SU-DHL-6 (cell line): ENCODE measurements around the gene CXXC5.

ENCODE experiments used
- EZH2phosphoT487 ChIP-seq: fragments of 200-600 bp; sonication (generic), shearing (Covaris generic); conservative IDR thresholded peaks from 2 replicates; pipeline ENCODE4 v1.6.1; 2018; ENCODE audit warnings: mild to moderate bottlenecking, antibody characterized with exemption, low read length, moderate library complexity, mixed read lengths
- TF ChIP-seq, protein P1 (sequence below): fragments of 200-600 bp; sonication (generic); IDR thresholded peaks from one replicate; pipeline ENCODE4 v1.5.1; 2017; ENCODE audit warnings: antibody characterized with exemption, mild to moderate bottlenecking, low read length, moderate library complexity; ENCODE audit not compliant: insufficient read depth, poor library complexity, severe bottlenecking

DNA sequence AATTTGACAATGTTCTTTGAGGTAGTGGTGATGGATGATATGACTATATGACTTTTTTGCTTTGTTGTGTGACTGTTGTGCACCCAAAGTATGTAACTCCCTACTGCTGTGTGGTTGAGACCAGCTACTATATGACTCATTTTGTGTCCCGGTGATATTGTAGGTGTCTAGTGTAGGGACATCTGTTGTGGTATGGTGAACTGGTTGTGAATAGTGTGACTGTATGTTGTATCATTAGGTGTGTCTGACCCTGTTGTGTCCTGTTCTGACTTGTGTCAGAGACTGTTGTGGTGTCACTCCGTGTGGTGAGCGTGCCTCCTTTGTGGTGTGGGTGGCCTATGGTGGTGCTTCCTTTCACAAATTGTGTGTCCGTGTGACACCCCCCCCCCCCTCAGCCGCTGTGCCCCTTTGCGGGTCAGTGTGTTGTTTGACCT, 11.2 kb upstream of the CXXC5 start:
- TF ChIP-seq EZH2phosphoT487, result no peak
- TF ChIP-seq, protein P1, sequence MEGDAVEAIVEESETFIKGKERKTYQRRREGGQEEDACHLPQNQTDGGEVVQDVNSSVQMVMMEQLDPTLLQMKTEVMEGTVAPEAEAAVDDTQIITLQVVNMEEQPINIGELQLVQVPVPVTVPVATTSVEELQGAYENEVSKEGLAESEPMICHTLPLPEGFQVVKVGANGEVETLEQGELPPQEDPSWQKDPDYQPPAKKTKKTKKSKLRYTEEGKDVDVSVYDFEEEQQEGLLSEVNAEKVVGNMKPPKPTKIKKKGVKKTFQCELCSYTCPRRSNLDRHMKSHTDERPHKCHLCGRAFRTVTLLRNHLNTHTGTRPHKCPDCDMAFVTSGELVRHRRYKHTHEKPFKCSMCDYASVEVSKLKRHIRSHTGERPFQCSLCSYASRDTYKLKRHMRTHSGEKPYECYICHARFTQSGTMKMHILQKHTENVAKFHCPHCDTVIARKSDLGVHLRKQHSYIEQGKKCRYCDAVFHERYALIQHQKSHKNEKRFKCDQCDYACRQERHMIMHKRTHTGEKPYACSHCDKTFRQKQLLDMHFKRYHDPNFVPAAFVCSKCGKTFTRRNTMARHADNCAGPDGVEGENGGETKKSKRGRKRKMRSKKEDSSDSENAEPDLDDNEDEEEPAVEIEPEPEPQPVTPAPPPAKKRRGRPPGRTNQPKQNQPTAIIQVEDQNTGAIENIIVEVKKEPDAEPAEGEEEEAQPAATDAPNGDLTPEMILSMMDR, result no peak
